Natural killer cell (primary cell): ENCODE measurements around the gene RESF1. TPM values are rescaled to one million over a fixed set of nuclear protein-coding genes. Genes with fewer than 3 reads are reported as not detected.

Experiments used
- ATAC-seq, 3 donors: fragments of 150-1000 bp in 2 of 3; fragments of 200-7000 bp in 1 of 3; cut with Tn5 transposase; 1 replicate in 1 of 3; 2 replicates in 2 of 3; pipeline ENCODE4 v1.10.0; 2021; ENCODE audit warnings: mild to moderate bottlenecking in 2 of 3, moderate library complexity in 2 of 3
- DNase-seq, 2 donors: peaks; one replicate each; pipeline versions ENCODE4 v3.0.0 to v3.0.0-alpha.2; 2013 to 2021; ENCODE audit warnings: mixed read lengths in 1 of 2
- H3K27ac ChIP-seq: one replicate; pipeline ENCODE4 v1.5.1; 2013; ENCODE audit warnings: mild to moderate bottlenecking, low read length
- H3K27me3 ChIP-seq: one replicate; pipeline ENCODE4 v1.6.1; 2013; ENCODE audit warnings: low read length; ENCODE audit not compliant: control insufficient read depth, insufficient read depth
- H3K36me3 ChIP-seq: one replicate; pipeline ENCODE4 v1.6.1; 2013; ENCODE audit warnings: low read length; ENCODE audit not compliant: control insufficient read depth, insufficient read depth
- H3K4me1 ChIP-seq: one replicate; pipeline ENCODE4 v1.6.1; 2013; ENCODE audit warnings: low read length; ENCODE audit not compliant: control insufficient read depth, insufficient read depth
- H3K4me3 ChIP-seq: one replicate; pipeline ENCODE4 v1.5.1; 2013; ENCODE audit warnings: low read length
- H3K9me3 ChIP-seq: one replicate; pipeline ENCODE4 v1.6.1; 2013; ENCODE audit warnings: low read length; ENCODE audit not compliant: control insufficient read depth, insufficient read depth
- H3K27ac Mint-ChIP-seq, 2 donors: one replicate each; pipeline ENCODE4 v1.8.0; 2022; ENCODE audit warnings: mild to moderate bottlenecking in 2 of 2, mixed read lengths in 2 of 2, moderate library complexity in 1 of 2
- H3K27me3 Mint-ChIP-seq, 2 donors: one replicate each; pipeline ENCODE4 v1.8.0; 2022; ENCODE audit warnings: low read depth in 2 of 2, mixed read lengths in 2 of 2
- H3K36me3 Mint-ChIP-seq: one replicate; pipeline ENCODE4 v1.8.0; 2022; ENCODE audit warnings: mixed read lengths
- H3K4me1 Mint-ChIP-seq, 2 donors: one replicate each; pipeline ENCODE4 v1.8.0; 2022; ENCODE audit warnings: mixed read lengths in 2 of 2
- H3K4me3 Mint-ChIP-seq: one replicate; pipeline ENCODE4 v1.8.0; 2022; ENCODE audit warnings: mild to moderate bottlenecking, moderate library complexity, mixed read lengths
- H3K9me3 Mint-ChIP-seq, 2 donors: one replicate each; pipeline ENCODE4 v1.8.0; 2022; ENCODE audit warnings: mixed read lengths in 2 of 2
- WGBS: methylation state at CpG from one replicate; pipeline ENCODE4 v1.1.7; 2013; ENCODE audit warnings: missing lambda C conversion rate; ENCODE audit not compliant: insufficient coverage; 5-methylcytosine and 5-hydroxymethylcytosine counted together
- intact Hi-C: fragments of 100-400 bp; cut with micrococcal nuclease; formaldehyde crosslinking; loops from one replicate; pipeline ENCODE4 v1.14.2; 2022
- total RNA-seq, 4 donors: library from RNA; stranded (reverse); fragments of 120-200 nt in 1 of 4; gene quantifications; one replicate each; pipeline versions ENCODE4 v1.2.3 to v1.2.4, GENCODE V29; 2013 to 2022
- TF ChIP-seq, protein P1 (sequence below): fragments of 200-600 bp; IDR thresholded peaks from one replicate; pipeline ENCODE4 v1.8.0; 2022; ENCODE audit warnings: antibody characterized with exemption

The RESF1 gene
- total RNA-seq, 3 donors from 2014 or later (not counting 1 experiment from before 2014, with no cell fraction given): 144 to 209 (median 184) TPM

GRCh38 chr12:31929027-31929526 lies 30.1 kb upstream of the RESF1 start:
- peak in 1 of 2 donors; percentile 35 for DNase-seq
- no peaks in the 10 kb centered on the region for H3K27me3 ChIP-seq
- no peaks in the 10 kb centered on the region for H3K9me3 Mint-ChIP-seq
- H3K27me3 Mint-ChIP-seq: no peaks in the 10 kb centered on the region
- TF ChIP-seq, protein P1, sequence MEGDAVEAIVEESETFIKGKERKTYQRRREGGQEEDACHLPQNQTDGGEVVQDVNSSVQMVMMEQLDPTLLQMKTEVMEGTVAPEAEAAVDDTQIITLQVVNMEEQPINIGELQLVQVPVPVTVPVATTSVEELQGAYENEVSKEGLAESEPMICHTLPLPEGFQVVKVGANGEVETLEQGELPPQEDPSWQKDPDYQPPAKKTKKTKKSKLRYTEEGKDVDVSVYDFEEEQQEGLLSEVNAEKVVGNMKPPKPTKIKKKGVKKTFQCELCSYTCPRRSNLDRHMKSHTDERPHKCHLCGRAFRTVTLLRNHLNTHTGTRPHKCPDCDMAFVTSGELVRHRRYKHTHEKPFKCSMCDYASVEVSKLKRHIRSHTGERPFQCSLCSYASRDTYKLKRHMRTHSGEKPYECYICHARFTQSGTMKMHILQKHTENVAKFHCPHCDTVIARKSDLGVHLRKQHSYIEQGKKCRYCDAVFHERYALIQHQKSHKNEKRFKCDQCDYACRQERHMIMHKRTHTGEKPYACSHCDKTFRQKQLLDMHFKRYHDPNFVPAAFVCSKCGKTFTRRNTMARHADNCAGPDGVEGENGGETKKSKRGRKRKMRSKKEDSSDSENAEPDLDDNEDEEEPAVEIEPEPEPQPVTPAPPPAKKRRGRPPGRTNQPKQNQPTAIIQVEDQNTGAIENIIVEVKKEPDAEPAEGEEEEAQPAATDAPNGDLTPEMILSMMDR: no peak
- H3K9me3 ChIP-seq: no peaks in the 10 kb centered on the region
- H3K36me3 ChIP-seq: no peaks in the 10 kb centered on the region
- intact Hi-C loops: no loop called here
- no peak overlapping the region for H3K27ac Mint-ChIP-seq
- no peak for ATAC-seq
- H3K4me3 Mint-ChIP-seq: peak overlapping the region; percentile 32
- H3K27ac ChIP-seq: no peak overlapping the region
- H3K4me3 ChIP-seq: no peak overlapping the region
- WGBS: 96% methylated on average over 5 of the region's 5 CpGs
- peaks cover under 1% of the 10 kb centered on the region for H3K36me3 Mint-ChIP-seq
- peaks cover 36% of the 10 kb centered on the region for H3K4me1 ChIP-seq
- H3K4me1 Mint-ChIP-seq: peaks cover 43 to 45% of the 10 kb centered on the region in 2 donors

DNA sequence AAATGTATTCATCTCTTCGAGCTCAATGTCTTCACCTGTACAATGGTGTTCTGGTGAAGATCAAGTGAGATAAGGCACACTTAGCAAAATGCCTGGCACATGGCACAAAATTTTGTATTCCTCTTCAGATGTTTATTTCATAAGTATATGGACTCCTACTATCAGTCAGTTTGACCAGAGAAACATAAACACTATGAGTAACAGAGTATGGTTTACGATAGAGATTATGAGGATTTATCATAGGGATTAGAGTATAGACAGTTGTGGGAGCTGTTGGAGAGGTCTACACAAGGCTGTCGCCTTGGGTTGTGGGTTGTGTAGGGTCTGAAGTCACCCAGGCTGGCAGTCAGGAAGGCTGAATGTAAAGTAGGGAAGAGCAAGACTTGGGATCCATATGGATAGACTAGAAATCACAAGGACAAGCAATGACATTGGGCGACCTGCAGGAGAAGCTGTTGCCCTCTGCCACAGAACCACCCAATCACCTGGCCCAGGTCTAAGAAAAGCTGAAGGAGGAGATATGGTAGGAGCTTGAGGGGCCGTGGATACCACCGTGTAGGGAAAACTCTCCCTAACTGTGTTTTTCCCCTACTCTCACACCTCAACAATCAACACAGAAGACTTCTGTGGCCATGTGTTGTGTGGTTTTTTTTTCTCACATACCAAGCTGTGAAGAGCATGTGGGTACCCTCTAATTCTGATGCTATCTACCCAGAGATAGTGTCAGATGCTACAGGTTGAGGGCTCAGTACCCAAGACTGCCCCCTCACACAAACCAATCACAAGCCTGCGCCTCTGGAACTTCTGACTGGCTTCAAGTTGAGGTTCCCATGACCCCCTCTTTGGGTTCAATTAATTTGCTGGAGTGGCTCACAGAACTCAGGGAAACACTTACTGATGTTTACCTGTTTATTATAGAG lies 27.2 kb upstream of the RESF1 start:
- Histone ChIP-seq H3K36me3 (no peaks in the 10 kb centered on the region), H3K27me3 (no peaks in the 10 kb centered on the region), H3K4me3 (no peak overlapping the region), H3K27ac (peak overlapping the region; percentile 53), H3K4me1 (peaks cover 47% of the 10 kb centered on the region), H3K9me3 (no peaks in the 10 kb centered on the region)
- peaks cover 51 to 58% of the 10 kb centered on the region in 2 donors for H3K4me1 Mint-ChIP-seq
- peak overlapping the region; percentile 41 for H3K4me3 Mint-ChIP-seq
- peak; percentile 93 to 98 (median 94) for ATAC-seq
- intact Hi-C loops: loop anchor here (1.0 to 2.0 kb wide), 4 partner anchors 29 to 210 kb away; no protein-coding TSS in a partner anchor
- peaks cover 6% of the 10 kb centered on the region for H3K36me3 Mint-ChIP-seq
- peak; percentile 49 to 69 for DNase-seq
- no peaks in the 10 kb centered on the region for H3K27me3 Mint-ChIP-seq
- H3K9me3 Mint-ChIP-seq: no peaks in the 10 kb centered on the region
- 43% methylated on average over 4 of the region's 7 CpGs for WGBS
- TF ChIP-seq, protein P1: no peak
- H3K27ac Mint-ChIP-seq: peak overlapping the region; percentile 62 to 81

GRCh38 chr12:31944299-31944698 lies 14.9 kb upstream of the RESF1 start:
- Histone ChIP-seq H3K27ac (no peak overlapping the region), H3K4me3 (no peak overlapping the region), H3K36me3 (no peaks in the 10 kb centered on the region), H3K9me3 (peaks cover 36% of the 10 kb centered on the region), H3K27me3 (no peaks in the 10 kb centered on the region), H3K4me1 (no peaks in the 10 kb centered on the region)
- DNase-seq (no peak), ATAC-seq (no peak)
- H3K4me3 Mint-ChIP-seq: no peak overlapping the region
- H3K9me3 Mint-ChIP-seq: peaks cover 2% of the 10 kb centered on the region in 2 donors
- peaks cover 16% of the 10 kb centered on the region for H3K36me3 Mint-ChIP-seq
- intact Hi-C loops: no loop called here
- WGBS: 89% methylated on average over 4 of the region's 4 CpGs
- TF ChIP-seq, protein P1: no peak
- H3K27me3 Mint-ChIP-seq: no peaks in the 10 kb centered on the region
- H3K4me1 Mint-ChIP-seq: peaks cover 4 to 5% of the 10 kb centered on the region in 2 donors
- no peak overlapping the region for H3K27ac Mint-ChIP-seq
